Measurements from ENCODE around the gene RPLP1. TPM values are rescaled to one million over a fixed set of nuclear protein-coding genes. Genes with fewer than 3 reads are reported as not detected.

Gene RPLP1
- total RNA-seq, 1 donor from 2014 or later: 617 TPM

- H3K4me3 ChIP-seq (ENCODE audit: low read depth, low read length): peak overlapping the region; percentile 73
- DNase-seq (ENCODE audit: low read depth): no peak
- TF ChIP-seq CTCF (conservative IDR thresholded peaks at IDR 0.05; ENCODE audit: low read depth, low read length): no peak
Measured at GRCh38 chr15:69462030-69462492, 9.4 kb downstream of the RPLP1 start.

GRCh38 chr15:69462493-69463181 is 10.0 kb downstream of the RPLP1 start:
- TF ChIP-seq CTCF (conservative IDR thresholded peaks at IDR 0.05; ENCODE audit: low read depth, low read length): peak; percentile 80
- H3K4me3 ChIP-seq (ENCODE audit: low read depth, low read length): peak overlapping the region; percentile 73
- peak; percentile 92 for DNase-seq (ENCODE audit: low read depth)

- peak overlapping the region; percentile 73 for H3K4me3 ChIP-seq (ENCODE audit: low read depth, low read length)
- no peak for DNase-seq (ENCODE audit: low read depth)
- TF ChIP-seq CTCF (conservative IDR thresholded peaks at IDR 0.05; ENCODE audit: low read depth, low read length): no peak
Measured at GRCh38 chr15:69463182-69463756, 10.7 kb downstream of the RPLP1 start.

GRCh38 chr15:69465253-69465652 is 12.6 kb downstream of the RPLP1 start:
- no peak for DNase-seq (ENCODE audit: low read depth)
- no peak for TF ChIP-seq CTCF (conservative IDR thresholded peaks at IDR 0.05; ENCODE audit: low read depth, low read length)
- H3K4me3 ChIP-seq (ENCODE audit: low read depth, low read length): no peak overlapping the region

GRCh38 chr15:69466733-69467132 is 14.1 kb downstream of the RPLP1 start:
- no peak overlapping the region for H3K4me3 ChIP-seq (ENCODE audit: low read depth, low read length)
- no peak for TF ChIP-seq CTCF (conservative IDR thresholded peaks at IDR 0.05; ENCODE audit: low read depth, low read length)
- DNase-seq (ENCODE audit: low read depth): no peak

GRCh38 chr15:69467636-69468035 is 15.0 kb downstream of the RPLP1 start:
- no peak for TF ChIP-seq CTCF (conservative IDR thresholded peaks at IDR 0.05; ENCODE audit: low read depth, low read length)
- no peak for DNase-seq (ENCODE audit: low read depth)
- no peak overlapping the region for H3K4me3 ChIP-seq (ENCODE audit: low read depth, low read length)
